Smooth muscle cell (in vitro differentiated cells): ENCODE measurements around the gene NELFE. TPM values are rescaled to one million over a fixed set of nuclear protein-coding genes. Genes with fewer than 3 reads are reported as not detected.

ENCODE experiments used
- DNase-seq: peaks from one replicate; lab custom pipeline; 2025; ENCODE audit not compliant: unreplicated experiment; lab: John Stamatoyannopoulos, UW
- H2AFZ ChIP-seq: fragments of 200-600 bp; sonication (generic); 2 replicates; pipeline ENCODE4 v1.6.0; 2016; ENCODE audit warnings: antibody characterized with exemption, low read depth, mild to moderate bottlenecking
- H3F3A ChIP-seq: fragments of 200-600 bp; sonication (generic); 2 replicates; pipeline ENCODE4 v1.6.0; 2017; ENCODE audit warnings: antibody characterized with exemption, low read depth
- H3K27ac ChIP-seq: fragments of 200-600 bp; sonication (generic); 2 replicates; pipeline ENCODE4 v1.5.1; 2016; ENCODE audit warnings: low read depth, mild to moderate bottlenecking
- H3K27me3 ChIP-seq: fragments of 200-600 bp; sonication (generic); 2 replicates; pipeline ENCODE4 v1.6.1; 2016; ENCODE audit warnings: low read depth, mild to moderate bottlenecking
- H3K36me3 ChIP-seq: fragments of 200-600 bp; sonication (generic); 2 replicates; pipeline ENCODE4 v1.5.1; 2016; ENCODE audit warnings: low read depth
- H3K4me1 ChIP-seq: fragments of 200-600 bp; sonication (generic); 2 replicates; pipeline ENCODE4 v1.5.1; 2016; ENCODE audit warnings: low read depth
- H3K4me2 ChIP-seq: fragments of 200-600 bp; sonication (generic); 2 replicates; pipeline ENCODE4 v1.6.0; 2016; ENCODE audit warnings: mild to moderate bottlenecking
- H3K4me3 ChIP-seq: fragments of 200-600 bp; sonication (generic); 2 replicates; pipeline ENCODE4 v1.5.1; 2016; ENCODE audit warnings: mild to moderate bottlenecking
- H3K79me2 ChIP-seq: fragments of 200-600 bp; sonication (generic); 2 replicates; pipeline ENCODE4 v1.6.0; 2016; ENCODE audit warnings: low read depth, mild to moderate bottlenecking
- H3K9ac ChIP-seq: fragments of 200-600 bp; sonication (generic); 2 replicates; pipeline ENCODE4 v1.6.0; 2016; ENCODE audit warnings: low read depth
- H3K9me3 ChIP-seq: fragments of 200-600 bp; sonication (generic); replicated peaks from 2 replicates; pipeline ENCODE4 v1.5.1; 2016; ENCODE audit warnings: low read depth
- H4K20me1 ChIP-seq: fragments of 200-600 bp; sonication (generic); 2 replicates; pipeline ENCODE4 v1.6.0; 2016; ENCODE audit warnings: low read depth
- CTCF ChIP-seq: fragments of 200-600 bp; sonication (generic); IDR thresholded peaks from 2 replicates; pipeline ENCODE4 v1.5.1; 2017; ENCODE audit warnings: borderline replicate concordance, mild to moderate bottlenecking, antibody characterized with exemption; ENCODE audit not compliant: insufficient read depth, poor library complexity, severe bottlenecking
- WGBS: methylation state at CpG from one replicate; pipeline ENCODE4 v1.1.7; 2016; ENCODE audit warnings: low lambda C conversion rate; 5-methylcytosine and 5-hydroxymethylcytosine counted together
- polyA plus RNA-seq: library from polyadenylated mRNA; unstranded; fragments of >200 nt; fragmentation: Nextera tagmentation; extraction: Ambion mirVana; gene quantifications from 2 replicates; pipeline ENCODE4 v1.2.1, GENCODE V29; 2016
- total RNA-seq: library from RNA; depleted of rRNA; stranded (reverse); fragments of >200 nt; gene quantifications from 2 replicates; pipeline ENCODE4 v1.2.3, GENCODE V29; 2014

NELFE gene
- total and polyA plus RNA-seq, 2 experiments from 2014 or later = 91.5 to 134 TPM

- DNase-seq = no peak
- TF ChIP-seq CTCF = no peak
- no peaks in the 10 kb centered on the region for H3K9me3 ChIP-seq
- peaks cover 18% of the 10 kb centered on the region for H3K27me3 ChIP-seq
- H3K36me3 ChIP-seq = no peaks in the 10 kb centered on the region
- no peaks in the 10 kb centered on the region for H3K4me1 ChIP-seq
- H2AFZ ChIP-seq = no peak within 1 kb of the TSS
- H3K79me2 ChIP-seq = no peaks in the 10 kb centered on the region
- H3K4me3 ChIP-seq = peak within 1 kb of the TSS; percentile 24
- no peak within 1 kb of the TSS for H3K4me2 ChIP-seq
- H3F3A ChIP-seq = no peaks in the 10 kb centered on the region
- H4K20me1 ChIP-seq = no peaks in the 10 kb centered on the region
- no peak within 1 kb of the TSS for H3K9ac ChIP-seq
- 84% methylated on average over 11 of the region's 11 CpGs for WGBS
- H3K27ac ChIP-seq = no peak within 1 kb of the TSS
These were observed 13.0 kb downstream of the NELFE start, which contains the start of gene CFB for GRCh38 chr6:31945507-31946369. TSS of gene CFB (plus strand) at chr6:31946095. CDS start at chr6:31946222, 127 bp downstream.

GRCh38 chr6:31945154-31945506 is 13.6 kb downstream of the NELFE start:
- no peak overlapping the region for H3K27ac ChIP-seq
- no peaks in the 10 kb centered on the region for H3K79me2 ChIP-seq
- H3F3A ChIP-seq = no peaks in the 10 kb centered on the region
- no peaks in the 10 kb centered on the region for H3K36me3 ChIP-seq
- no peaks in the 10 kb centered on the region for H3K4me1 ChIP-seq
- 91% methylated on average over 9 of the region's 9 CpGs for WGBS
- H3K4me3 ChIP-seq = no peak overlapping the region
- no peak overlapping the region for H3K9ac ChIP-seq
- no peak for TF ChIP-seq CTCF
- no peak overlapping the region for H3K4me2 ChIP-seq
- DNase-seq = no peak
- H3K9me3 ChIP-seq = no peaks in the 10 kb centered on the region
- no peaks in the 10 kb centered on the region for H4K20me1 ChIP-seq
- H2AFZ ChIP-seq = no peak overlapping the region
- H3K27me3 ChIP-seq = peaks cover 18% of the 10 kb centered on the region

- H3K36me3 ChIP-seq = no peaks in the 10 kb centered on the region
- H3F3A ChIP-seq = no peaks in the 10 kb centered on the region
- TF ChIP-seq CTCF = no peak
- H3K27me3 ChIP-seq = peaks cover 18% of the 10 kb centered on the region
- 80% methylated on average over 3 of the region's 3 CpGs for WGBS
- no peaks in the 10 kb centered on the region for H3K79me2 ChIP-seq
- H4K20me1 ChIP-seq = no peaks in the 10 kb centered on the region
- no peaks in the 10 kb centered on the region for H3K4me1 ChIP-seq
- no peak overlapping the region for H3K4me2 ChIP-seq
- no peak overlapping the region for H3K9ac ChIP-seq
- no peak overlapping the region for H3K27ac ChIP-seq
- no peak overlapping the region for H2AFZ ChIP-seq
- H3K9me3 ChIP-seq = no peaks in the 10 kb centered on the region
- H3K4me3 ChIP-seq = no peak overlapping the region
- DNase-seq = no peak
These were observed 15.0 kb downstream of the NELFE start for GRCh38 chr6:31943742-31944141.

GRCh38 chr6:31940256-31940664 is 18.5 kb downstream of the NELFE start:
- DNase-seq = no peak

More at GRCh38 chr6:31940256-31940664, 18.5 kb downstream of the NELFE start:
- Histone ChIP-seq H2AFZ (no peak overlapping the region), H3K4me3 (no peak overlapping the region), H3F3A (no peaks in the 10 kb centered on the region), H3K27ac (no peak overlapping the region), H3K9me3 (no peaks in the 10 kb centered on the region), H3K4me1 (no peaks in the 10 kb centered on the region), H3K36me3 (no peaks in the 10 kb centered on the region), H3K9ac (no peak overlapping the region), H3K4me2 (no peak overlapping the region), H3K79me2 (no peaks in the 10 kb centered on the region), H4K20me1 (no peaks in the 10 kb centered on the region), H3K27me3 (peaks cover 19% of the 10 kb centered on the region)
- 36% methylated on average over 6 of the region's 6 CpGs for WGBS
- no peak for TF ChIP-seq CTCF
